Smooth muscle cell (in vitro differentiated cells): ENCODE results near the gene MACROD2. TPM values are rescaled to one million over a fixed set of nuclear protein-coding genes. Genes with fewer than 3 reads are reported as not detected.

Experiments
- DNase-seq: peaks from one replicate; lab custom pipeline; 2025; ENCODE audit not compliant: unreplicated experiment; lab: John Stamatoyannopoulos, UW
- H2AFZ ChIP-seq: fragments of 200-600 bp; sonication (generic); 2 replicates; pipeline ENCODE4 v1.6.0; 2016; ENCODE audit warnings: antibody characterized with exemption, low read depth, mild to moderate bottlenecking
- H3F3A ChIP-seq: fragments of 200-600 bp; sonication (generic); 2 replicates; pipeline ENCODE4 v1.6.0; 2017; ENCODE audit warnings: antibody characterized with exemption, low read depth
- H3K27ac ChIP-seq: fragments of 200-600 bp; sonication (generic); 2 replicates; pipeline ENCODE4 v1.5.1; 2016; ENCODE audit warnings: low read depth, mild to moderate bottlenecking
- H3K27me3 ChIP-seq: fragments of 200-600 bp; sonication (generic); 2 replicates; pipeline ENCODE4 v1.6.1; 2016; ENCODE audit warnings: low read depth, mild to moderate bottlenecking
- H3K36me3 ChIP-seq: fragments of 200-600 bp; sonication (generic); 2 replicates; pipeline ENCODE4 v1.5.1; 2016; ENCODE audit warnings: low read depth
- H3K4me1 ChIP-seq: fragments of 200-600 bp; sonication (generic); 2 replicates; pipeline ENCODE4 v1.5.1; 2016; ENCODE audit warnings: low read depth
- H3K4me2 ChIP-seq: fragments of 200-600 bp; sonication (generic); 2 replicates; pipeline ENCODE4 v1.6.0; 2016; ENCODE audit warnings: mild to moderate bottlenecking
- H3K4me3 ChIP-seq: fragments of 200-600 bp; sonication (generic); 2 replicates; pipeline ENCODE4 v1.5.1; 2016; ENCODE audit warnings: mild to moderate bottlenecking
- H3K79me2 ChIP-seq: fragments of 200-600 bp; sonication (generic); 2 replicates; pipeline ENCODE4 v1.6.0; 2016; ENCODE audit warnings: low read depth, mild to moderate bottlenecking
- H3K9ac ChIP-seq: fragments of 200-600 bp; sonication (generic); 2 replicates; pipeline ENCODE4 v1.6.0; 2016; ENCODE audit warnings: low read depth
- H3K9me3 ChIP-seq: fragments of 200-600 bp; sonication (generic); replicated peaks from 2 replicates; pipeline ENCODE4 v1.5.1; 2016; ENCODE audit warnings: low read depth
- H4K20me1 ChIP-seq: fragments of 200-600 bp; sonication (generic); 2 replicates; pipeline ENCODE4 v1.6.0; 2016; ENCODE audit warnings: low read depth
- WGBS: methylation state at CpG from one replicate; pipeline ENCODE4 v1.1.7; 2016; ENCODE audit warnings: low lambda C conversion rate; 5-methylcytosine and 5-hydroxymethylcytosine counted together
- polyA plus RNA-seq: library from polyadenylated mRNA; unstranded; fragments of >200 nt; fragmentation: Nextera tagmentation; extraction: Ambion mirVana; gene quantifications from 2 replicates; pipeline ENCODE4 v1.2.1, GENCODE V29; 2016
- total RNA-seq: library from RNA; depleted of rRNA; stranded (reverse); fragments of >200 nt; gene quantifications from 2 replicates; pipeline ENCODE4 v1.2.3, GENCODE V29; 2014
- TF ChIP-seq, protein P1 (sequence below): fragments of 200-600 bp; sonication (generic); IDR thresholded peaks from 2 replicates; pipeline ENCODE4 v1.5.1; 2017; ENCODE audit warnings: borderline replicate concordance, mild to moderate bottlenecking, antibody characterized with exemption; ENCODE audit not compliant: insufficient read depth, poor library complexity, severe bottlenecking

MACROD2 gene
- total and polyA plus RNA-seq, 2 experiments from 2014 or later, result 0.04 to 0.32 TPM

DNA sequence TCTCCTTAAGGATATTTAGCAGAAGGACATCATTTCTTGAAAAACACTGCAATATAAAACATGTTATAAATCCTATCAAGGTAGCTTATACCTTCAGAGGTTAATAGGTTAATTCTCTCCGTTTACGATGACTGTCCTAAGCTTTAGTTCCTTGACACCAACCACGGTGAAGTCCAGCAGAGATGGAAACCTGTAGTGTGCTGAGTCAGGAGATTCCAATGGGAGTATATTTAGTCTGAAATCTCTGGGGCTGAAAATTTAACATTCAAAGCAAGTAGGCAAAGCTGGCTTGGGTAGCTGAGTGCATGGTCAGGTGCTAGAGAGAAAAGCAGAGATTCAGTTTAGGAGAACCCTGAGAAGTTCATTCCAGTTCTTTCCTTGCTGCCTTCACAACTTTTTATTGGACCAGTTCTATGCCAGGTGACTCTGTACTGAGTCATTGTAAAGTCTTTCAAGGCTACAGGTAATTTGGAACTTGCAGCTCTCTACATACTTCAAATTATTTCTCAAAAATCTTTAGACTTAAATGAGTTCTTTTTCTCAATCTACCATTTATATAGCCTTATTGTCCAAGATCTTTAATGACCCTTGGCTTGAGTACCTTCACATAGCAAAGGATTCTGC, 1351.5 kb downstream of the MACROD2 start:
- Histone ChIP-seq H2AFZ (no peak overlapping the region), H4K20me1 (no peaks in the 10 kb centered on the region), H3K4me1 (no peaks in the 10 kb centered on the region), H3K9ac (no peak overlapping the region), H3K79me2 (no peaks in the 10 kb centered on the region), H3K27ac (no peak overlapping the region), H3K27me3 (no peaks in the 10 kb centered on the region), H3K9me3 (no peaks in the 10 kb centered on the region), H3K36me3 (no peaks in the 10 kb centered on the region), H3K4me2 (no peak overlapping the region), H3K4me3 (no peak overlapping the region), H3F3A (no peaks in the 10 kb centered on the region)
- TF ChIP-seq, protein P1, sequence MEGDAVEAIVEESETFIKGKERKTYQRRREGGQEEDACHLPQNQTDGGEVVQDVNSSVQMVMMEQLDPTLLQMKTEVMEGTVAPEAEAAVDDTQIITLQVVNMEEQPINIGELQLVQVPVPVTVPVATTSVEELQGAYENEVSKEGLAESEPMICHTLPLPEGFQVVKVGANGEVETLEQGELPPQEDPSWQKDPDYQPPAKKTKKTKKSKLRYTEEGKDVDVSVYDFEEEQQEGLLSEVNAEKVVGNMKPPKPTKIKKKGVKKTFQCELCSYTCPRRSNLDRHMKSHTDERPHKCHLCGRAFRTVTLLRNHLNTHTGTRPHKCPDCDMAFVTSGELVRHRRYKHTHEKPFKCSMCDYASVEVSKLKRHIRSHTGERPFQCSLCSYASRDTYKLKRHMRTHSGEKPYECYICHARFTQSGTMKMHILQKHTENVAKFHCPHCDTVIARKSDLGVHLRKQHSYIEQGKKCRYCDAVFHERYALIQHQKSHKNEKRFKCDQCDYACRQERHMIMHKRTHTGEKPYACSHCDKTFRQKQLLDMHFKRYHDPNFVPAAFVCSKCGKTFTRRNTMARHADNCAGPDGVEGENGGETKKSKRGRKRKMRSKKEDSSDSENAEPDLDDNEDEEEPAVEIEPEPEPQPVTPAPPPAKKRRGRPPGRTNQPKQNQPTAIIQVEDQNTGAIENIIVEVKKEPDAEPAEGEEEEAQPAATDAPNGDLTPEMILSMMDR, result no peak
- WGBS, result 89% methylated on average over 3 of the region's 3 CpGs
- no peak for DNase-seq

DNA sequence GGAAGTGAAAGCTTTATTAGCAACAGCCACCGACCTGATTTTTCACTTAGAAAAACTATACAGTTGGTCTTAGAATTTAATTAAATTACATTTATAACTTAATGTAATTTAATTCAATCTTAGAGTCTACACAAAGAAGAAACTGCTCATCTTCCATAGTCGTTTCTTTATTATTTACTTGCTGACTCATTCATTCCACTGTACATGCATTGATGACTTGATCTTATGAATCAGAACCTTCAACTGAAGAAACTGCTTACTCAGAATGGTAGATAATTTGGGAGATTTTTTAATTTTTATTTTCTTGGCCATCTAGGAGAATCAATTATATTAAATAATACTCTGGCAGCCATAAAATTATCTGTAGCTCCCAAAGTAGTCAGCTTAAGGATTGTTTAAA, 1363.7 kb downstream of the MACROD2 start:
- no peaks in the 10 kb centered on the region for H3F3A ChIP-seq
- H3K27ac ChIP-seq, result no peak overlapping the region
- H3K27me3 ChIP-seq, result no peaks in the 10 kb centered on the region
- H3K9ac ChIP-seq, result no peak overlapping the region
- DNase-seq, result no peak
- H3K4me3 ChIP-seq, result no peak overlapping the region
- H3K4me2 ChIP-seq, result no peak overlapping the region
- no peaks in the 10 kb centered on the region for H4K20me1 ChIP-seq
- no peaks in the 10 kb centered on the region for H3K79me2 ChIP-seq
- H3K9me3 ChIP-seq, result no peaks in the 10 kb centered on the region
- H3K36me3 ChIP-seq, result no peaks in the 10 kb centered on the region
- no peak overlapping the region for H2AFZ ChIP-seq
- TF ChIP-seq, protein P1, result no peak
- H3K4me1 ChIP-seq, result no peaks in the 10 kb centered on the region
- 80% methylated on average over 2 of the region's 2 CpGs for WGBS

- H3K36me3 ChIP-seq, result no peaks in the 10 kb centered on the region
- H3K79me2 ChIP-seq, result no peaks in the 10 kb centered on the region
- TF ChIP-seq, protein P1, result no peak
- H3F3A ChIP-seq, result no peaks in the 10 kb centered on the region
- H3K27me3 ChIP-seq, result no peaks in the 10 kb centered on the region
- H4K20me1 ChIP-seq, result no peaks in the 10 kb centered on the region
- no peak for DNase-seq
- no peak overlapping the region for H2AFZ ChIP-seq
- H3K9ac ChIP-seq, result no peak overlapping the region
- H3K4me2 ChIP-seq, result no peak overlapping the region
- H3K4me1 ChIP-seq, result no peaks in the 10 kb centered on the region
- WGBS, result 57% methylated on average over 1 of the region's 1 CpG
- H3K27ac ChIP-seq, result no peak overlapping the region
- H3K9me3 ChIP-seq, result no peaks in the 10 kb centered on the region
- H3K4me3 ChIP-seq, result no peak overlapping the region
Observed at GRCh38 chr20:15362849-15363248, 1367.5 kb downstream of the MACROD2 start.

GRCh38 chr20:15364781-15365180, 1369.5 kb downstream of the MACROD2 start:
- H2AFZ ChIP-seq, result no peak overlapping the region
- no peaks in the 10 kb centered on the region for H3F3A ChIP-seq
- no peaks in the 10 kb centered on the region for H4K20me1 ChIP-seq
- H3K4me3 ChIP-seq, result no peak overlapping the region
- TF ChIP-seq, protein P1, result no peak
- no peaks in the 10 kb centered on the region for H3K4me1 ChIP-seq
- DNase-seq, result no peak
- no peak overlapping the region for H3K9ac ChIP-seq
- no peaks in the 10 kb centered on the region for H3K9me3 ChIP-seq
- 99% methylated on average over 2 of the region's 2 CpGs for WGBS
- no peaks in the 10 kb centered on the region for H3K79me2 ChIP-seq
- H3K4me2 ChIP-seq, result no peak overlapping the region
- H3K27ac ChIP-seq, result no peak overlapping the region
- H3K27me3 ChIP-seq, result no peaks in the 10 kb centered on the region
- no peaks in the 10 kb centered on the region for H3K36me3 ChIP-seq
